SK-N-SH treated with all-trans-retinoic acid at 6 μM for 48 hours (cell line): Measurements from ENCODE around the gene HHAT.

Experiments used
- ATAC-seq: fragments of 200-7000 bp; cut with Tn5 transposase; 3 replicates; pipeline ENCODE4 v1.9.1; 2020; ENCODE audit warnings: mild to moderate bottlenecking, moderate library complexity
- BACH2 ChIP-seq: fragments of 250-450 bp; sonication (Bioruptor Pico); IDR thresholded peaks from 2 replicates; pipeline ENCODE4 v1.9.0; 2021; ENCODE audit warnings: mild to moderate bottlenecking, borderline replicate concordance
- ESRRG ChIP-seq: fragments of 250-450 bp; sonication (Bioruptor Pico); IDR thresholded peaks from 2 replicates; pipeline ENCODE4 v1.6.1; 2021; ENCODE audit warnings: mild to moderate bottlenecking
- GLIS3 ChIP-seq: fragments of 250-450 bp; sonication (Bioruptor Pico); IDR thresholded peaks from 2 replicates; pipeline ENCODE4 v1.5.0; 2020; ENCODE audit warnings: mild to moderate bottlenecking, moderate library complexity
- ISL1 ChIP-seq: fragments of 250-450 bp; sonication (Bioruptor Pico); IDR thresholded peaks from 2 replicates; pipeline ENCODE4 v2.1.2; 2022; ENCODE audit warnings: mild to moderate bottlenecking, moderate library complexity
- PPARA ChIP-seq: fragments of 250-450 bp; sonication (Bioruptor Pico); IDR thresholded peaks from 2 replicates; pipeline ENCODE4 v1.5.0; 2020; ENCODE audit warnings: mild to moderate bottlenecking, borderline replicate concordance
- RARB ChIP-seq: fragments of 250-450 bp; sonication (Bioruptor Pico); IDR thresholded peaks from 2 replicates; pipeline ENCODE4 v1.8.0; 2021; ENCODE audit warnings: mild to moderate bottlenecking, moderate library complexity
- SNAI2 ChIP-seq: fragments of 250-450 bp; sonication (Bioruptor Pico); IDR thresholded peaks from 2 replicates; pipeline ENCODE4 v1.5.0; 2020; ENCODE audit warnings: mild to moderate bottlenecking, moderate library complexity
- TCF4 ChIP-seq: fragments of 250-450 bp; sonication (Bioruptor Pico); IDR thresholded peaks from 2 replicates; pipeline ENCODE4 v1.8.0; 2021; ENCODE audit warnings: mild to moderate bottlenecking, moderate library complexity, borderline replicate concordance
- TOX ChIP-seq: fragments of 250-450 bp; sonication (Bioruptor Pico); IDR thresholded peaks from 2 replicates; pipeline ENCODE4 v1.8.0; 2021; ENCODE audit warnings: mild to moderate bottlenecking, moderate library complexity, borderline replicate concordance
- ZC3H10 ChIP-seq: fragments of 250-450 bp; sonication (Bioruptor Pico); IDR thresholded peaks from 2 replicates; pipeline ENCODE4 v1.5.1; 2021; ENCODE audit warnings: mild to moderate bottlenecking, moderate library complexity
- ZFP3 ChIP-seq: fragments of 250-450 bp; sonication (Bioruptor Pico); IDR thresholded peaks from 2 replicates; pipeline ENCODE4 v1.5.0; 2020; ENCODE audit warnings: mild to moderate bottlenecking, moderate library complexity
- ZFP30 ChIP-seq: fragments of 450-650 bp; formaldehyde crosslinking; IDR thresholded peaks from 2 replicates; pipeline ENCODE4 v1.5.0; 2022; ENCODE audit warnings: mild to moderate bottlenecking, moderate library complexity
- ZNF565 ChIP-seq: fragments of 450-650 bp; formaldehyde crosslinking; conservative IDR thresholded peaks from 2 replicates; pipeline ENCODE4 v1.5.0; 2020; ENCODE audit warnings: low read depth, mild to moderate bottlenecking, moderate library complexity
- ZNF70 ChIP-seq: fragments of 450-650 bp; formaldehyde crosslinking; IDR thresholded peaks from 2 replicates; pipeline ENCODE4 v1.5.0; 2020; ENCODE audit warnings: mild to moderate bottlenecking, moderate library complexity
- ZNF8 ChIP-seq: fragments of 450-650 bp; formaldehyde crosslinking; IDR thresholded peaks from 2 replicates; pipeline ENCODE4 v1.5.0; 2020; ENCODE audit warnings: mild to moderate bottlenecking, moderate library complexity
- TF ChIP-seq, protein P1 (sequence below): fragments of 250-450 bp; sonication (Bioruptor Pico); IDR thresholded peaks from 2 replicates; pipeline ENCODE4 v1.8.0; 2020; ENCODE audit warnings: mild to moderate bottlenecking, moderate library complexity, borderline replicate concordance
- TF ChIP-seq, protein P2 (sequence below): fragments of 250-450 bp; sonication (Bioruptor Pico); IDR thresholded peaks from 2 replicates; pipeline ENCODE4 v1.5.1; 2020; ENCODE audit warnings: low read depth, mild to moderate bottlenecking, moderate library complexity
- TF ChIP-seq, protein P3 (sequence below): fragments of 250-450 bp; sonication (Bioruptor Pico); IDR thresholded peaks from 2 replicates; pipeline ENCODE4 v1.8.0; 2021; ENCODE audit warnings: low read depth, mild to moderate bottlenecking, moderate library complexity, borderline replicate concordance
- TF ChIP-seq, protein P4 (sequence below): fragments of 250-450 bp; sonication (Bioruptor Pico); IDR thresholded peaks from 2 replicates; pipeline ENCODE4 v1.5.0; 2020; ENCODE audit warnings: mild to moderate bottlenecking, moderate library complexity
- TF ChIP-seq, protein P5 (sequence below): fragments of 250-450 bp; sonication (Bioruptor Pico); IDR thresholded peaks from 2 replicates; pipeline ENCODE4 v1.5.1; 2021; ENCODE audit warnings: mild to moderate bottlenecking, moderate library complexity

Gene HHAT

DNA sequence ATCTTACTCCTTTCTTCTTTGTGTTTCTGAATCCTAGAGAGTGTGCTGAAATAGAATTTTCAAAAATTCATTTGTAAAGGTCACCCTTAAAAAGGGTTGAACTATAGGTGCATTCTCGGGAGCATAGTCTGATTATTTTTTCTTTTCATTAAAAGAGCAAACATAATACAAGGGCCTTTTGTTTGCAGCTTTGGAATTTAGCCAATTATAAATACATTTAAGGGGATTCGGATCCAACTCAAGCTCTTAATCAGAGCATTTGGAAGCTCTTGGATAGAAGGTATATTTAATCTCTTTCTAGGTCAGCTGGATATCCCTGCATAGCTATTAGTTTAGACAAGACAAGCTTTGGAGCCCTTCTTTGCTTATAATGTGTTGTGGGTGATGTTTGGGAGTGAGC is 321.7 kb downstream of the HHAT start:
- ATAC-seq: no peak
- TF ChIP-seq, protein P1, sequence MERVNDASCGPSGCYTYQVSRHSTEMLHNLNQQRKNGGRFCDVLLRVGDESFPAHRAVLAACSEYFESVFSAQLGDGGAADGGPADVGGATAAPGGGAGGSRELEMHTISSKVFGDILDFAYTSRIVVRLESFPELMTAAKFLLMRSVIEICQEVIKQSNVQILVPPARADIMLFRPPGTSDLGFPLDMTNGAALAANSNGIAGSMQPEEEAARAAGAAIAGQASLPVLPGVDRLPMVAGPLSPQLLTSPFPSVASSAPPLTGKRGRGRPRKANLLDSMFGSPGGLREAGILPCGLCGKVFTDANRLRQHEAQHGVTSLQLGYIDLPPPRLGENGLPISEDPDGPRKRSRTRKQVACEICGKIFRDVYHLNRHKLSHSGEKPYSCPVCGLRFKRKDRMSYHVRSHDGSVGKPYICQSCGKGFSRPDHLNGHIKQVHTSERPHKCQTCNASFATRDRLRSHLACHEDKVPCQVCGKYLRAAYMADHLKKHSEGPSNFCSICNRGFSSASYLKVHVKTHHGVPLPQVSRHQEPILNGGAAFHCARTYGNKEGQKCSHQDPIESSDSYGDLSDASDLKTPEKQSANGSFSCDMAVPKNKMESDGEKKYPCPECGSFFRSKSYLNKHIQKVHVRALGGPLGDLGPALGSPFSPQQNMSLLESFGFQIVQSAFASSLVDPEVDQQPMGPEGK: no peak
- no peak for TF ChIP-seq PPARA (CRISPR knock-in tag)

DNA sequence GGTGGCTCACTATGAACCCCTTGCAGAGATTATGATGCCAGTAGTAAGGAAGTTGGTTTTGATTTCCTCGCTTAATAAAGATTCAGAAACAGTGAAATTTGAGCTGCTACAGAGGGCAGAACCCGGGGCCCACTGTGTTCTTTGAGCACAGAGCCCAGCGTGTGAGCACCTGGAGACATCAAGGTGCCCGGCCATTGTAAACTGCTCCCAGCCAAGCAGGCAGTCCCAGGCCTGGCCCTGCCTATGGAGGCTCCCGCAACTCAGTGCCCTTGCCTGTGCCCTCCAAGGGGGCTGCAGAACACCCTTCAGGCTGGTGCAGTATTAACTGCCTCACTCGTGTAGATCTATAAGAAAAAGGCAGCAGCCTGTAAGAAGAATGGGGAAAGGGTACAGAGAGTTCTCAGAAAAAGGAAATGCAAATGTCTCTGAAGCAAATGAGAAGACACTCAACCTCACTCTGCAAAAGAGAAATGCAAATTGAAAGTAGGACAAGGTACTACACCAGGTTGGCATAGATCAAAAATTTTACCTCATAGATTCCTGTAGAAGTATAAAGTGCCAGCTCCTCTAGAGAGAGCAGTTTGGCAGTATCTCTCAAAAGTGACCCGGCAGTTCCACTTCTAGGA is 323.7 kb downstream of the HHAT start:
- ATAC-seq: no peak
- TF ChIP-seq SNAI2 (no peak), ZNF70 (CRISPR knock-in tag) (no peak), ZFP3 (CRISPR knock-in tag) (no peak), ZNF565 (CRISPR knock-in tag) (no peak), ZNF8 (CRISPR knock-in tag) (no peak)
- TF ChIP-seq, protein P2, sequence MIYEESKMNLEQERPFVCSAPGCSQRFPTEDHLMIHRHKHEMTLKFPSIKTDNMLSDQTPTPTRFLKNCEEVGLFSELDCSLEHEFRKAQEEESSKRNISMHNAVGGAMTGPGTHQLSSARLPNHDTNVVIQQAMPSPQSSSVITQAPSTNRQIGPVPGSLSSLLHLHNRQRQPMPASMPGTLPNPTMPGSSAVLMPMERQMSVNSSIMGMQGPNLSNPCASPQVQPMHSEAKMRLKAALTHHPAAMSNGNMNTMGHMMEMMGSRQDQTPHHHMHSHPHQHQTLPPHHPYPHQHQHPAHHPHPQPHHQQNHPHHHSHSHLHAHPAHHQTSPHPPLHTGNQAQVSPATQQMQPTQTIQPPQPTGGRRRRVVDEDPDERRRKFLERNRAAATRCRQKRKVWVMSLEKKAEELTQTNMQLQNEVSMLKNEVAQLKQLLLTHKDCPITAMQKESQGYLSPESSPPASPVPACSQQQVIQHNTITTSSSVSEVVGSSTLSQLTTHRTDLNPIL (CRISPR knock-in tag): no peak

DNA sequence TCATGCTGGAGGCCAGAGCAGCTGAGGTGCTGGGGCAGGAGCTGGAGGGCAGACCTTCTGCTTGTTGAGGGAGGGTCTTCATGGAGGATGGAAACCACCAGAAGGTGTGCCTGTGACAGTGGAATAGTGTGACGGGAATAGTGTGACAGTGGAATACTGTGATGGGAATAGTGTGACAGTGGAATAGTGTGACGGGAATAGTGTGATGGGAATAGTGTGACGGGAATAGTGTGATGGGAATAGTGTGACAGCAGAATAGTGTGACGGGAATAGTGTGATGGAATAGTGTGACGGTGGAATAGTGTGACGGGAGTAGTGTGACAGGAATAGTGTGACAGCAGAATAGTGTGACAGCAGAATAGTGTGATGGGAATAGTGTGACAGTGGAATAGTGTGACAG is 325.1 kb downstream of the HHAT start:
- peak; percentile 18; the same call in 2 of the 3 replicates for ATAC-seq
- TF ChIP-seq ZFP3 (CRISPR knock-in tag): no peak
- no peak for TF ChIP-seq TOX (CRISPR knock-in tag)
- TF ChIP-seq RARB: no peak

DNA sequence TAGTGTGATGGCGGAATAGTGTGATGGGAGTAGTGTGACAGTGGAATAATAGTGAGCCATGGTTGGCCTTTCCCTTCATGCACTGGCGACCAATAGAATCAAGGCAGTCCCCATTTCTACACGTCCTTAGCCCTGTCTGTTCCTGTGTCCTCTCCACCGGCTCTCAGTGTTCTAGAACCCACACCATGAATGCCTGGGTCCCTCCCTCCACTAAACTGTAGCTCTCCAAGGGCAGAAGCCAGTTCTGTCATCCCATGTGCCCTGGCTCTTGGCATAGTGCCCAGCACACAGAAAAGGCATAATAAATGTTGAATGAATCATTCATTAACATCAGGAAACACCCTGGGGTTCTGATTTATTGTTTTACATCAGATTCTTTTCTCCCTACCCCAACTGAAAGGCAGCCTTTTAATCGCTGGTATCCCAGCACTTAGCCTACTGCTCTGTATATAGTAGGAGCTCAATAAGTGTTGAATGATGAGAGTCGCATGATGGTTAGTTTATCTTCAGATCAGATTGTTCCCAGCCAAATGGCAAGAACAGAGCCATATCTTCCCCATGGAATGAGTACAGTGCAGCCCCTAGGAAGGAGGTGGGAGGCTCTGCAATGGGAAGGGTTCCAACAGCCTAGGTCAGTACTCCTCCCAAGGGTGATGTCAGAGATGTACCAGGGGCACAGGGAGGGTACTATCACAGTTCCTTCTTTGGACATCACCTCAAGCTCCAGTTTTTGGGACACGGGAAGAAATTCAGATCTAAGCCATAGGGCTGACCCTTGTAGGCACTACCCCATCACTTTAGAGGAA is 325.7 kb downstream of the HHAT start:
- no peak for TF ChIP-seq ZNF8 (CRISPR knock-in tag)
- TF ChIP-seq, protein P2 (CRISPR knock-in tag): no peak
- TF ChIP-seq TOX (CRISPR knock-in tag): no peak
- TF ChIP-seq GLIS3 (CRISPR knock-in tag): no peak
- no peak for TF ChIP-seq BACH2 (CRISPR knock-in tag)
- no peak for TF ChIP-seq ZFP3 (CRISPR knock-in tag)
- no peak for TF ChIP-seq TCF4 (CRISPR knock-in tag)
- TF ChIP-seq, protein P3, sequence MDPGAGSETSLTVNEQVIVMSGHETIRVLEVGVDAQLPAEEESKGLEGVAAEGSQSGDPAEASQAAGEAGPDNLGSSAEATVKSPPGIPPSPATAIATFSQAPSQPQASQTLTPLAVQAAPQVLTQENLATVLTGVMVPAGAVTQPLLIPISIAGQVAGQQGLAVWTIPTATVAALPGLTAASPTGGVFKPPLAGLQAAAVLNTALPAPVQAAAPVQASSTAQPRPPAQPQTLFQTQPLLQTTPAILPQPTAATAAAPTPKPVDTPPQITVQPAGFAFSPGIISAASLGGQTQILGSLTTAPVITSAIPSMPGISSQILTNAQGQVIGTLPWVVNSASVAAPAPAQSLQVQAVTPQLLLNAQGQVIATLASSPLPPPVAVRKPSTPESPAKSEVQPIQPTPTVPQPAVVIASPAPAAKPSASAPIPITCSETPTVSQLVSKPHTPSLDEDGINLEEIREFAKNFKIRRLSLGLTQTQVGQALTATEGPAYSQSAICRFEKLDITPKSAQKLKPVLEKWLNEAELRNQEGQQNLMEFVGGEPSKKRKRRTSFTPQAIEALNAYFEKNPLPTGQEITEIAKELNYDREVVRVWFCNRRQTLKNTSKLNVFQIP (CRISPR knock-in tag): no peak
- no peak for TF ChIP-seq PPARA (CRISPR knock-in tag)
- TF ChIP-seq ZFP30 (CRISPR knock-in tag): no peak
- no peak for TF ChIP-seq ISL1
- TF ChIP-seq ESRRG (CRISPR knock-in tag): no peak
- no peak for TF ChIP-seq ZC3H10
- TF ChIP-seq ZNF565 (CRISPR knock-in tag): no peak
- ATAC-seq: peak; percentile 21; the same call in 1 of the 3 replicates

DNA sequence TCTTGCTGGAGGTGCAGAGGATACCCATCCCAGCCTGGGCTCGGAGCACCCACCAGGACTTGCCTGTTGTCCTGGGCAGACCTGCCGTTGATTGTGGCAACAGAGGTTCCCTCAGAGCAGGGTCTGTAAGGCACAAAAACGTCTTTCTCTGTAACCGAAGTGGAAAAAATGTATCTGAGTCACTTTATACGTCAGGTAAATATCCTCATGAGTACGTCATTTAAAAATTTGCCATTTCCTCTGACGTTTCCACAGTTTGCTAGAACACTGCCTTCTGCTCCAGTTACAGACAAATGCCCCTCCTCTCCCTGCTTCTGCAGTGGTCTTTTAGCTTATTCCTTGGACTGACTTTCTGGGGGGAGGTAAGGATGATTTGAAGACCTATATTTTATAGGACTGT is 326.8 kb downstream of the HHAT start:
- peak; percentile 40 for ATAC-seq
- TF ChIP-seq, protein P2 (CRISPR knock-in tag): no peak
- TF ChIP-seq, protein P4, sequence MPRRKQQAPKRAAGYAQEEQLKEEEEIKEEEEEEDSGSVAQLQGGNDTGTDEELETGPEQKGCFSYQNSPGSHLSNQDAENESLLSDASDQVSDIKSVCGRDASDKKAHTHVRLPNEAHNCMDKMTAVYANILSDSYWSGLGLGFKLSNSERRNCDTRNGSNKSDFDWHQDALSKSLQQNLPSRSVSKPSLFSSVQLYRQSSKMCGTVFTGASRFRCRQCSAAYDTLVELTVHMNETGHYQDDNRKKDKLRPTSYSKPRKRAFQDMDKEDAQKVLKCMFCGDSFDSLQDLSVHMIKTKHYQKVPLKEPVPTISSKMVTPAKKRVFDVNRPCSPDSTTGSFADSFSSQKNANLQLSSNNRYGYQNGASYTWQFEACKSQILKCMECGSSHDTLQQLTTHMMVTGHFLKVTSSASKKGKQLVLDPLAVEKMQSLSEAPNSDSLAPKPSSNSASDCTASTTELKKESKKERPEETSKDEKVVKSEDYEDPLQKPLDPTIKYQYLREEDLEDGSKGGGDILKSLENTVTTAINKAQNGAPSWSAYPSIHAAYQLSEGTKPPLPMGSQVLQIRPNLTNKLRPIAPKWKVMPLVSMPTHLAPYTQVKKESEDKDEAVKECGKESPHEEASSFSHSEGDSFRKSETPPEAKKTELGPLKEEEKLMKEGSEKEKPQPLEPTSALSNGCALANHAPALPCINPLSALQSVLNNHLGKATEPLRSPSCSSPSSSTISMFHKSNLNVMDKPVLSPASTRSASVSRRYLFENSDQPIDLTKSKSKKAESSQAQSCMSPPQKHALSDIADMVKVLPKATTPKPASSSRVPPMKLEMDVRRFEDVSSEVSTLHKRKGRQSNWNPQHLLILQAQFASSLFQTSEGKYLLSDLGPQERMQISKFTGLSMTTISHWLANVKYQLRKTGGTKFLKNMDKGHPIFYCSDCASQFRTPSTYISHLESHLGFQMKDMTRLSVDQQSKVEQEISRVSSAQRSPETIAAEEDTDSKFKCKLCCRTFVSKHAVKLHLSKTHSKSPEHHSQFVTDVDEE (CRISPR knock-in tag): no peak
- TF ChIP-seq ZC3H10 (no peak), TOX (CRISPR knock-in tag) (no peak), TCF4 (CRISPR knock-in tag) (no peak), ISL1 (no peak), PPARA (CRISPR knock-in tag) (no peak), RARB (no peak), ZFP30 (CRISPR knock-in tag) (no peak), ZNF70 (CRISPR knock-in tag) (no peak), ZNF8 (CRISPR knock-in tag) (no peak), ZFP3 (CRISPR knock-in tag) (no peak)
- TF ChIP-seq, protein P5, sequence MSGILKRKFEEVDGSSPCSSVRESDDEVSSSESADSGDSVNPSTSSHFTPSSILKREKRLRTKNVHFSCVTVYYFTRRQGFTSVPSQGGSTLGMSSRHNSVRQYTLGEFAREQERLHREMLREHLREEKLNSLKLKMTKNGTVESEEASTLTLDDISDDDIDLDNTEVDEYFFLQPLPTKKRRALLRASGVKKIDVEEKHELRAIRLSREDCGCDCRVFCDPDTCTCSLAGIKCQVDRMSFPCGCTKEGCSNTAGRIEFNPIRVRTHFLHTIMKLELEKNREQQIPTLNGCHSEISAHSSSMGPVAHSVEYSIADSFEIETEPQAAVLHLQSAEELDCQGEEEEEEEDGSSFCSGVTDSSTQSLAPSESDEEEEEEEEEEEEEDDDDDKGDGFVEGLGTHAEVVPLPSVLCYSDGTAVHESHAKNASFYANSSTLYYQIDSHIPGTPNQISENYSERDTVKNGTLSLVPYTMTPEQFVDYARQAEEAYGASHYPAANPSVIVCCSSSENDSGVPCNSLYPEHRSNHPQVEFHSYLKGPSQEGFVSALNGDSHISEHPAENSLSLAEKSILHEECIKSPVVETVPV (CRISPR knock-in tag): no peak
